D721Med (cell line): Measurements from ENCODE around the gene ACP6.

Source experiments
- DNase-seq: peaks from one replicate; pipeline ENCODE4 v3.0.0; 2011; ENCODE audit warnings: low spot score; ENCODE audit not compliant: insufficient read length
- FAIRE-seq: peaks from 2 replicates; lab custom pipeline; 2011; peaks lifted over from hg19 to GRCh38; lab: Jason Lieb, UNC
- TF ChIP-seq, protein P1 (sequence below): IDR thresholded peaks from 2 replicates; pipeline ENCODE4 v1.5.1; 2012; ENCODE audit warnings: mild to moderate bottlenecking, control low read depth; ENCODE audit not compliant: insufficient read depth; ENCODE audit errors: missing control alignments

The ACP6 gene

DNA sequence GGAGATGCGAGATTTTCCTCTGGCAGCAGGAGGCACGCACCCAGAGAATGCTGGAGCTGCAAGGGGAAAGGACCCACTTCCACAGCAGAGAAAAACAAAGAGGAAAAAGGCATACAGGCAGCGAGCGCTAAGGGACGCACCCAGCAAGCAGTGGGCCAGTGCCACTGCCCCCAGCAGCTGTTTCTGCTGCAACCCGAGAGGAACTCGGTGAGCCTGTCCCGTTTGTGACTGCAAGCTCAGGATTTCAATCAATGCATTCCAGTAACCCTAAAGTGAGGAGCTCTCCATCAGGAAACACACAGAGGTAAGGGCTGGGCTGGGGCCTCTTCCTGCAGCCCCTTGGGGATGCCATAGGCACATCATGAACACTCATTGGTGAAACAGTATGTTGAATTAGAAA is 58.7 kb downstream of the ACP6 start:
- DNase-seq (no peak), FAIRE-seq (no peak)
- TF ChIP-seq, protein P1, sequence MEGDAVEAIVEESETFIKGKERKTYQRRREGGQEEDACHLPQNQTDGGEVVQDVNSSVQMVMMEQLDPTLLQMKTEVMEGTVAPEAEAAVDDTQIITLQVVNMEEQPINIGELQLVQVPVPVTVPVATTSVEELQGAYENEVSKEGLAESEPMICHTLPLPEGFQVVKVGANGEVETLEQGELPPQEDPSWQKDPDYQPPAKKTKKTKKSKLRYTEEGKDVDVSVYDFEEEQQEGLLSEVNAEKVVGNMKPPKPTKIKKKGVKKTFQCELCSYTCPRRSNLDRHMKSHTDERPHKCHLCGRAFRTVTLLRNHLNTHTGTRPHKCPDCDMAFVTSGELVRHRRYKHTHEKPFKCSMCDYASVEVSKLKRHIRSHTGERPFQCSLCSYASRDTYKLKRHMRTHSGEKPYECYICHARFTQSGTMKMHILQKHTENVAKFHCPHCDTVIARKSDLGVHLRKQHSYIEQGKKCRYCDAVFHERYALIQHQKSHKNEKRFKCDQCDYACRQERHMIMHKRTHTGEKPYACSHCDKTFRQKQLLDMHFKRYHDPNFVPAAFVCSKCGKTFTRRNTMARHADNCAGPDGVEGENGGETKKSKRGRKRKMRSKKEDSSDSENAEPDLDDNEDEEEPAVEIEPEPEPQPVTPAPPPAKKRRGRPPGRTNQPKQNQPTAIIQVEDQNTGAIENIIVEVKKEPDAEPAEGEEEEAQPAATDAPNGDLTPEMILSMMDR: no peak

DNA sequence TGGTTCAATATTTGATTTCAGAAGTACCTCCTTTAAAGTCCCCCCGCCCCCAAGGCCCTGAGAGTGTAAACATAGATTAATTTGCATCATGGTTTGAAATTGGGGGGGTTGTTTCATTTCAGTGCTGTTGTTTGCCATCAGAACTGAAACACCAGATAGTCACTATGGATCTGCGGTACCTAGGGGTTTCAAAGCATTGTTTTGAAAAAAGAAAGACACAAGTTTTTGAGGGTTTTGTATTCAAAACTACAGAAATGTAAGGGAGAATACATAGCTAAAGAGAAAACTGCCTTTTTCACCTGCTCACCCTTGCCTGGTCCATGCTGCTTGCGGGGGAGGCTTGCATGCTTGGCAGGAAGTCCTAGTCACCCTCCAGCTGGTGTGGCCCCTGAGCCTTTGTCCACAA is 59.3 kb downstream of the ACP6 start:
- DNase-seq (no peak), FAIRE-seq (no peak)
- TF ChIP-seq, protein P1: no peak

DNA sequence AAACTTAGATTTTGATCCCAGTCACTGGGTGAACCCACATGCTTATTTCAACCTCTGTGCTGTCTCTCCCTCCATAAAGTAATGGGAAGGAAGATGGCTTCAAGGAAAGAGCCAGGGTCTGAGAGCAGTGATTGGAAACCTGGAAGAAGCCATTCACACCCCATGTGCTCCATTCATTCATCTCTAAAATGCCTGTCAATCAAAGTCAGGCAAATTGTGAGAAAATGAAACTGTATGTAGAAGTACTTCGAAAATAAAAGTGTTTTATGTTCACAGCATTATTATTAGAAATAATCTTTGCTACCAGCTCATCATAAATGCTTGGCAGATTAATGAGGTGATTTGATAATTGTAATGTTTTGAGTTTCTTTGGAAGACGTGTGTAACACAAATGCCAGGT is 61.0 kb downstream of the ACP6 start:
- TF ChIP-seq, protein P1: no peak
- DNase-seq: no peak
- no peak for FAIRE-seq

DNA sequence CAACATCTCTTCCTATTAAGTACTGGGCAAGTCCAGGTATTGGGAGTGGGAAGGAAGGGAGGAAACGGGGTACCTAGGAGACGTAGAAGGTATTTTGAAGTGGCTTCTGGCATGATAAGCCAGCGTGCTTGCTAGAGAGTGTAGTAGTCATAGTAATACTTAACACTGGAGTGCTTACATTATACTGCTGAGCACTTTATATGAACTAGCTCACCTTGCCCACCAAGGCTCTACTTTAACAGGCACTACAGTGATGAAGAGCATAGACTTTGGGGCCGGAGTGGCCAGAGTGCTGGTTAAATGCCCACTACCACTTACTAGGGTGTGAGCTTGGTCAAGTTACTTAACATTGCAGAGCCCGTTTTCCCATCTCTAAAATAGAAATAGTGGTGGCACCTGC is 61.7 kb downstream of the ACP6 start:
- FAIRE-seq: no peak
- no peak for DNase-seq
- TF ChIP-seq, protein P1: no peak

DNA sequence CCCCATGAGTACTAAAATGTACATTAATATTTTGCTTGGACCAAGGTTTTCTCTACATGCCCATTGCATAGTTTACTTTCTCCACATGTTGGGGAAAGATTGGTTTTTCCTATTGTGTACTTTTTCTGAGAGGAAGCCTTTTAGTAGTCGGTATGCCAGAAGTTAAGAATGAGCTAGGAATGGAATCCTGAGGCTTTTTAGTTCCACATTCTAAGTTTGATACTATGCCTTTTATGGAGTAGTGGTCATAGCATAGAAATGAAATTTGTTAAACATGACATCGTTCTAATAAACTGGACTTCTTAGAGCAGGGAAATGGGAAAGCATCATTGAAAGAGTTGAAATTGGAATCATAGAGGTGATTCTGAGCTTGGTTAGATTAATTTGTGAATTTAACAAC is 64.7 kb downstream of the ACP6 start:
- FAIRE-seq (no peak), DNase-seq (no peak)
- TF ChIP-seq, protein P1: no peak

DNA sequence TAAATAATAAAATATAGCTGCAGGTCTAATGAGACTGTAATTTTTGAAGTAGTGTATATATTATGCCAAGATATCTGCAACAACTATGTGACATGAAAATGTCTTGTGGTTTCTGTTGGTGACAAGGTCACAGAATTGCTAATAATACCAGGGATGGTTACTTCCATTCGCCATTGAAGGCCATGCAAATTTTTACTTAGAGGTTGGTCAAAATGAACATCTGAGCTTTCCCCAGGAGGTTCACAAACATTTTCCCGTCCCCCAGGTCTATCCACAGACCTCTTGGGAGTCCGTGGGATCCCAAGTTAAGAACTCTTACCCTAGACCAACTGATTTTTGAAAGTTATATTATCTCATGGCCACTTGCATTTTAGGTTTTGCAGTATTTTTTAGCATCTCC is 66.3 kb downstream of the ACP6 start:
- DNase-seq: no peak
- FAIRE-seq: peak; percentile 44
- TF ChIP-seq, protein P1: no peak

DNA sequence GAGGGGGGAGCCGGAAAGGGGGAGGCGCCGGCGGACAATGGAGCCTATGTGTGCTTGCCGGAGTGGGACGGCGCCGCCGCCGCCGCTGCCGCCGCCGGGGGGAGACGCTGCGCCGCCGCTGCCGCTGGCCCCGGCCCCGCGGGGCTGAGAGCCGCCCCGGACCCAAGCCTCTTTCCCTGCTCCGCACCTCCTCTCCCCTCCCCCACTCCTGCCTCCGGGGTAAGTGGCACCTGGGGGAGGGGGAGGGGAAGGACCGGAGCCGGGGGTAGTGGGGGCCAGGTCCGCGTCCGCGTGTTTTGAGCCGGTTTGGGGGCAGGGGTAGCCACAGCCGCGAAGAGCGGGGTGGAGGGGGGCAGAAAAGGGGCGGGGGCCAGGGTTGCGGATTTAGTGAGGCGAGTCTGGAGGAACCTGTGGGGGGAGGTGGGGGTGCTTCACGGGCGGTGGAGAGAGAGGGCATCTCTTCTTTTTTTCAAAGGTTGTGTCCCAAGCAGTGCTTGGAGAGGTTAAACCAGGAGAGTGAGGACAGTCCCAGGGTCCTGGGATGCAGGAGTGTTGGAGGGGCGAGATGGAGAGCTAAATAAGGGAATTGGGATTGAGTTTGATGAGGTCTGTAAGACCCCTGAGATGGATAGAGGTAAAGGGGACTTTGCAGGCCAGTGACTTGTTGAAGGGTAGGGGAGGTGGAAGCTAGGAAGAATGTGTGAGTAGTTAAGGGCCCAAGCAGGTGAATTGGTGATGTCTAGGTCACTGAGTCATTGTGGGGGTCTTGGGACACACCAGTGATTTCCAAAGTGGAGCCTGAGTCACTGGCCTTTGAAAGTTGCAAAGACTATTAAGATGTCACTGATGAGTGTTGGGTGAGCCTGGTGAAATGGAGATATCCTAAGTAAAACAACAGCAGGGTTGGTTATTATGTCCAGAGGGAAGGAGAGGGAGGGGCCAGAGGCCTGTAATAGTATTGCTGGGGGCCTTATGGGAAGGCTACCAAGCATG is 69.9 kb downstream of the ACP6 start:
- TF ChIP-seq, protein P1: peak; percentile 7
- no peak for FAIRE-seq
- DNase-seq: peak; percentile 87
